Glutamatergic neuron (in vitro differentiated cells): ENCODE results near the gene CDR2. TPM values are rescaled to one million over a fixed set of nuclear protein-coding genes. Genes with fewer than 3 reads are reported as not detected.

Experiments
- DNase-seq: peaks from one replicate; pipeline ENCODE4 v3.0.0; 2022
- H3K27ac Mint-ChIP-seq: one replicate; pipeline ENCODE4 v1.8.0; 2020; ENCODE audit warnings: mild to moderate bottlenecking, mixed read lengths, inconsistent platforms; ENCODE audit not compliant: unreplicated experiment
- H3K27me3 Mint-ChIP-seq: one replicate; pipeline ENCODE4 v1.8.0; 2020; ENCODE audit warnings: mild to moderate bottlenecking, moderate library complexity, mixed read lengths, inconsistent platforms; ENCODE audit not compliant: unreplicated experiment
- H3K36me3 Mint-ChIP-seq: one replicate; pipeline ENCODE4 v1.8.0; 2020; ENCODE audit warnings: mild to moderate bottlenecking, mixed read lengths, inconsistent platforms; ENCODE audit not compliant: unreplicated experiment
- H3K4me1 Mint-ChIP-seq: one replicate; pipeline ENCODE4 v1.8.0; 2020; ENCODE audit warnings: mild to moderate bottlenecking, low read depth, mixed read lengths, inconsistent platforms; ENCODE audit not compliant: unreplicated experiment
- H3K4me3 Mint-ChIP-seq: one replicate; pipeline ENCODE4 v1.8.0; 2020; ENCODE audit warnings: mild to moderate bottlenecking, mixed read lengths, inconsistent platforms; ENCODE audit not compliant: unreplicated experiment
- H3K9me3 Mint-ChIP-seq: one replicate; pipeline ENCODE4 v1.8.0; 2020; ENCODE audit warnings: mild to moderate bottlenecking, moderate library complexity, mixed read lengths, inconsistent platforms; ENCODE audit not compliant: unreplicated experiment
- CTCF ChIP-seq: fragments of 200-600 bp; sonication (generic); IDR thresholded peaks from one replicate; pipeline ENCODE4 v1.5.0; 2021; ENCODE audit not compliant: partially characterized antibody, unreplicated experiment
- total RNA-seq: library from RNA; stranded (reverse); fragmentation: NEBNext Ultra II Directional; extraction: Animal tissue kit (Norgen Biotek cat#: 25700); gene quantifications from one replicate; pipeline ENCODE4 v1.2.1, GENCODE V29; 2021; ENCODE audit not compliant: unreplicated experiment

CDR2 gene
- total RNA-seq, 1 donor from 2014 or later = 8.5 TPM

GRCh38 chr16:22326369-22326652 lies 48.1 kb downstream of the CDR2 start:
- no peak for DNase-seq
- Mint-ChIP-seq H3K4me1 (peaks cover 2% of the 10 kb centered on the region), H3K27ac (no peak overlapping the region)

GRCh38 chr16:22325598-22326368 lies 48.6 kb downstream of the CDR2 start:
- no peak overlapping the region for H3K27ac Mint-ChIP-seq
- H3K4me1 Mint-ChIP-seq = peaks cover 8% of the 10 kb centered on the region
- DNase-seq = no peak
- peaks cover 4% of the 10 kb centered on the region for H3K27me3 Mint-ChIP-seq
- H3K4me3 Mint-ChIP-seq = no peak overlapping the region
- H3K36me3 Mint-ChIP-seq = no peaks in the 10 kb centered on the region
- no peak for TF ChIP-seq CTCF
- no peaks in the 10 kb centered on the region for H3K9me3 Mint-ChIP-seq

More at GRCh38 chr16:22326369-22326652, 48.1 kb downstream of the CDR2 start:
- Mint-ChIP-seq H3K9me3 (no peaks in the 10 kb centered on the region), H3K36me3 (no peaks in the 10 kb centered on the region), H3K27me3 (peaks cover 4% of the 10 kb centered on the region), H3K4me3 (no peak overlapping the region)
- TF ChIP-seq CTCF = no peak

- DNase-seq = no peak
- H3K4me1 Mint-ChIP-seq = peaks cover 12% of the 10 kb centered on the region
- no peaks in the 10 kb centered on the region for H3K9me3 Mint-ChIP-seq
- no peaks in the 10 kb centered on the region for H3K36me3 Mint-ChIP-seq
- TF ChIP-seq CTCF = no peak
- H3K27ac Mint-ChIP-seq = no peak overlapping the region
- H3K27me3 Mint-ChIP-seq = peaks cover 4% of the 10 kb centered on the region
- no peak overlapping the region for H3K4me3 Mint-ChIP-seq
Measured at GRCh38 chr16:22324787-22325597, 49.4 kb downstream of the CDR2 start.

GRCh38 chr16:22323959-22324786 lies 50.2 kb downstream of the CDR2 start:
- no peaks in the 10 kb centered on the region for H3K36me3 Mint-ChIP-seq

More at GRCh38 chr16:22323959-22324786, 50.2 kb downstream of the CDR2 start:
- Mint-ChIP-seq H3K27ac (no peak overlapping the region), H3K27me3 (peaks cover 4% of the 10 kb centered on the region), H3K4me1 (peaks cover 12% of the 10 kb centered on the region), H3K4me3 (no peak overlapping the region), H3K9me3 (no peaks in the 10 kb centered on the region)
- no peak for DNase-seq
- no peak for TF ChIP-seq CTCF
